Kasumi-1 (cell line): ENCODE measurements around the gene GLTP.

Source experiments
- DNase-seq, 2 experiments: peaks; one replicate each; lab custom pipeline; 2025; lab: John Stamatoyannopoulos, UW

Gene GLTP

DNA sequence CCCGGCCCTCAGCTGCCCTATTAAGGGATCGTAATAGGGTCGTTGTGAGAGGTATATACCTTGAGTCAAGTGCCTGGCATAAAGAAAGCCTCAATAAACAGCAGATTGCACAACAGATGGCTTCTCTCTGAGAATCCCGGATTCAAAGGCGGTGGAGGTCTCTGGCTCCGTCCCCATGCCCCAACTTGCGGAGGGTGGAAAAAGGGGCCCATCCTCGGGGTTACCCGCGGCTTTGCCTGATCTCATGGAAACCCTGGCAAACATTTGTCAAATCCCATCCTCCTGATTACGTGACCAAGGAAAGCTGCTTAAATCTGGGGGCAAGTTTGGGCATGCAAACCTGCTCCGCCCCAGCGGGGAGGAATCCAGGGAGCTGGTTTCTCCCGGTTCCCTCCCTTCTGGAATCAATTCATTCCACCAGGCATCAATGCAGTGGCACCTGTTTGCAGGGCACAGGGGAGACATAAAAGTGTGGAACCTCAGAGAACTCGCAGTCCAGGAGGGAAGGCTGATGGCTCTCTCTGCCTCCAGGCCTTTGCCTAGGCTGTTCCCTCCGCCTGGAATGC lies 59.4 kb downstream of the GLTP start:
- no peak for DNase-seq

GRCh38 chr12:109818905-109819500 lies 61.3 kb downstream of the GLTP start:
- no peak for DNase-seq

DNA sequence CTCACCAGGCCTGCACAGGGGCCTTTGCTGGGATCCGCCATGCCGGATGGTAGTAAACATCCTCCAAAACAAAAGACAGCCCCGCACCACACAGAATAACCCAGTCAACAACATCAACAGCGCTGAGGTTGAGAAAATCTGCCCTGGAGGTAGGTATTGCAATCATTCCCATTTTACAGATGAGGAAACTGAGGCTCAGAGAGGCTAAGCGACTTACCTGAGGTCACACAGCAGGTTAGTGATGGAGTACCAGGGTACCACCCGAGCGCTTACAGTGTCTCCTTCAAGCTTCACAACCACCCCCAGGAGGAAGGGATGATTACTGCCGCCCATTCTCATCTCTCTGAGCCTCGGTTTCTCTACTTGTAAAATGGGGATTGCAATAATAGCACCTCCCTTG lies 62.1 kb downstream of the GLTP start:
- DNase-seq: no peak

GRCh38 chr12:109817627-109818231 lies 62.6 kb downstream of the GLTP start:
- DNase-seq: no peak

GRCh38 chr12:109816870-109817269 lies 63.5 kb downstream of the GLTP start:
- DNase-seq: no peak

- DNase-seq: no peak
These were observed 64.4 kb downstream of the GLTP start for GRCh38 chr12:109815757-109816617.

DNA sequence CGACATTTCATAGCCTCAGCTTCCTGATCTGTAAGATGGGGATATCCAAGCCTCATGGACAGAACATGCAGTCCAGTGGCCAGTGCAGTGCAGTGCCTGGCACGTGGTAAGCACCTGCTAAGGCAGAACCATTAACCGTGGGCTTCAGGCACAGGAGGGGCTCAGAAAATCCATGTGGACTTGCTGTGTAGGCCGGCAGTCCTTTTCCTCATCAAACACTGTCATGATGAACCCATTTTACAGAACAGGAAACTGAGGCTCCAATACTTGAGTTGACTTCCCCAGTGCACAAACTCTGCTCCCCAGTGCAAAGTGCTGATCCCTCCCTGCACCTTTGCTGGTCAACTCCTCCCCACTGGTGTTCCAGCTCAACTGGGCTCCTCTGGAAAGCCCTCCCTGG lies 65.1 kb downstream of the GLTP start:
- DNase-seq: no peak

DNA sequence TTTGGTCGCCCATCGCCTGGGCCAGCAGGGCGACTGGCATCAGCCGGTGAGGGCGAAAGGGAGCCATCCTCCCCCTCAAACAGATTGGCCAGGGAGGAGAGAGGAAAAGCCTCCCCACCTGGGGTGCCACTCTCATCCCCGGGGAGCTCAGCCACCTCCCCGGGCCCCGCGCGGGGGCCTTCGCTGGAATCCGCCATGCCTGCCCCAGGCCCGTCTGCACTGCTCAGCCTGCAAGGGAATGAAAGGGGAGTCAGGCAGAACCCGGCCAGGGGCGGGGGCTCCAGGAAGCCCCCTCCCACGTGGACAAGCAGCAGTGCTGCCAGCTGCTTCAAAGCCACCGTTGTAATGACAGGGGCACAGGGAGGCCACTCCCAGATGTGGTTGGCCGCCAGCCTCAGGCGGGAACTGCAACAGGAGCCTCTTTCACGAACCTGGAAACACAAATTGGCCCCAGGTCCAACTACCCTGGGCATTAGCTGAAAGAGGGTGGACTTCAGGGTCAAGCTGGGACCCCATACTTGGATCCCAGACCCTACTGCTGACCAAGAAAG lies 65.7 kb downstream of the GLTP start:
- DNase-seq: no peak

- no peak for DNase-seq
These were observed 66.4 kb downstream of the GLTP start for GRCh38 chr12:109813810-109814416.

DNA sequence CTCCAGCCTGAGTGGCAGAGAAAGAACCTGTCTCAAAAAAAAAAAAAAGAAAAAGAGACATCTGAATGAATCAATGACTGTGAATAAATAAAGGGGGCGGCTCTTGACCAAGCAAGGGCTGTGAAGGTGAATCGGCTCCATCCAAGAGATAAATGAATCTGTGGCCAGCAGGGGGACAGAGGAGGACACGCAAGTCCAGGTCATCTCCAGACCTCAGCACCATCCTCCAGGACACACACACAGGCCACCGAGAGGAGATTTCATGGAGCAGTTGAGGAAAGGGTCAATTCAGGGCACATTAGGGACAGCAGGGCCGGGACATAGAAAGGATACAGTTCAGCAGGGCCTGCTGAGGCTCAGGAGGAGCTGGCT lies 68.7 kb downstream of the GLTP start:
- no peak for DNase-seq

- no peak for DNase-seq
These were observed 69.3 kb downstream of the GLTP start for GRCh38 chr12:109810954-109811623.

DNA sequence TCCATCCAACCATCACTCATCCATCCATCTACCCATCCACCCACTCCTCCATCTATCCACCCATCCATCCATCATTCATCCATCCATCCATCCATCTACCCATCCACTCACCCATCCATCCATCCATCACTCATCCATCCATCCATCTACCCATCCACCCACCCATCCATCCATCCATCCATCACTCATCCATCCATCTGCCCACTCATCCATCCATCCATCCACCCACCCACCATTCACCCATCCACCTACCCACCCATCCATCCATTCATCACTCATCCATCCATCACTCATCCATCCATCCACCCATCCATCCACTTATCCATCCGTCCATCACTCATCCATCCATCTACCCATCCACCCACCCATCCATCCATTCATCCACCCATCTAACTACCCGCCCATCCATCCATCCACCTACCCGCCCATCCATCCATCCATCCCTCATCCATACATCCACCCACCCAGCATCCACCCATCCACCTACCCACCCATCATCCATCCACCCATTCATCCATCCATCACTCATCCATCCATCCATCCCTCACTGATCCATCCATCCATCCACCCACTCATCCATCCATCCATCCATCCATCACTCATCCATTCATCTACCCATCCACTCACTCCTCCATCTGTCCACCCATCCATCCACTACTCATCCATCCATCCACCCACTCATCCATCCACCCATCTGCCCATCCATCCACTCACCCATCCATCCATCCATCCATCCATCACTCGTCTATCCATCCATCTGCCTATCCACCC lies 71.3 kb downstream of the GLTP start:
- DNase-seq: no peak

DNA sequence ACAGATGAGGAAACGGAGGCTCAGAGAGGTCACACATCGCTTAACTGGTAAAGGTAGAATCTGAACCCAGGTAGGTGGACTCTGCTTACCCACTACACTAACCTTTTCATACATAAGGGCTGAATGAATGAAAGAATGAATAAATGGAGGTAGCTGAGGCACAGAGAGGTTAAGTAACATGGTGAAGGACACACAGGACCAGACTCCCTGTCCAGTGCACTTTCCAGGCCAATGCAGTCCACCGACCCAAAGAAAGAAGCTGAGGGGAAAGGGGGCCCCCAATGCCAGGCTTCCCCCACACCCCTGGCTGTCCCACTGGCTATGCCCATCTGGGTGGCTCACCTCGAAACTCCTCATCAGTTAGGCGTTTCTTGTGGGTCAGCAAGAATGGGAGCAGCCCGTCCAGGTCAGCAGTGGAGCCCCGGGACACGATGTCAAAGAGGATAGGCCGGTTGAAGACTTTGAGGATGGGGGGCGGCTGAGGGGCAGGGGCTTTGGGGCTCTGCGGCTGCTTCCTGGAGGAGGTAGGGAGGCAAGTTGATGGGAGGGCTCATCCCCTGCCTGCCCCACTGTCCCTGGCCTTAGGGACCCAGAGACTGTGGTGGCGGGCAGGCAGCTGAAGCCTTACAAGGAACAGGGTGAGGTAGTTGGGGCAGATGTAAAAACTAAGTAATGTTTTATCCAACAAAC lies 72.2 kb downstream of the GLTP start:
- DNase-seq: no peak

GRCh38 chr12:109804820-109805761 lies 75.2 kb downstream of the GLTP start:
- DNase-seq: peak; percentile 24 to 55

- DNase-seq: no peak
These were observed 76.7 kb downstream of the GLTP start for GRCh38 chr12:109803678-109804077.

GRCh38 chr12:109802828-109803227 lies 77.5 kb downstream of the GLTP start:
- DNase-seq: no peak
